Ovary (tissue), 3 donors: ENCODE results near the gene ASAP2.

Experiments used
- CTCF ChIP-seq, 3 donors: fragments of 450-650 bp in 2 of 3; fragments of 200-600 bp in 1 of 3; IDR thresholded peaks; one replicate each; pipeline versions ENCODE4 v1.5.1 to v1.8.0; 2016 to 2022; ENCODE audit warnings: antibody characterized with exemption in 3 of 3, mild to moderate bottlenecking in 1 of 3
- EP300 ChIP-seq: sonication (generic); formaldehyde crosslinking; IDR thresholded peaks from one replicate; pipeline ENCODE4 v1.6.1; 2017; ENCODE audit warnings: antibody characterized with exemption
- donor health status: DM: no; HTN: no; CAD: no.

- TF ChIP-seq CTCF (IDR thresholded peaks at IDR 0.05) = no peak
- TF ChIP-seq EP300 = no peak
Measured at GRCh38 chr2:9250498-9251153, 44.0 kb downstream of the ASAP2 start.
